Panc1 (cell line): Measurements from ENCODE around the gene GOLGA6L10. TPM values are rescaled to one million over a fixed set of nuclear protein-coding genes. Genes with fewer than 3 reads are reported as not detected.

Experiments used
- ATAC-seq: fragments of 200-7000 bp; cut with Tn5 transposase; 2 replicates; pipeline ENCODE4 v1.9.1; 2020; ENCODE audit warnings: mild to moderate bottlenecking, moderate library complexity
- BruUV-seq: library from RNA; stranded (reverse); fragments of 400-500 nt; replicated peaks from 2 replicates; lab custom pipeline; 2021; lab: Mats Ljungman, UMichigan
- CTCF ChIA-PET: fragments of 300-600 bp; sonication (Branson Sonifier 250); formaldehyde crosslinking; loops from one replicate; lab custom pipeline; 2022; ENCODE audit warnings: antibody characterized with exemption; lab: Charles Lee
- POLR2A ChIA-PET: fragments of 300-600 bp; sonication (Branson Sonifier 250); formaldehyde crosslinking; loops from one replicate; lab custom pipeline; 2022; ENCODE audit warnings: antibody characterized with exemption; lab: Charles Lee
- DNase-seq: peaks from one replicate; pipeline ENCODE4 v3.0.0-alpha.2; 2010; ENCODE audit warnings: low read depth, low spot score
- H3K27ac ChIP-seq: 2 replicates; pipeline ENCODE4 v1.5.1; 2011; ENCODE audit warnings: mild to moderate bottlenecking, low read length, inconsistent platforms
- H3K27me3 ChIP-seq: fragments of 200-500 bp; sonication (Bioruptor generic); 2 replicates; pipeline ENCODE4 v1.6.0; 2014; ENCODE audit warnings: low read length, inconsistent platforms; ENCODE audit not compliant: control insufficient read depth, insufficient read depth
- H3K36me3 ChIP-seq: fragments of 200-500 bp; sonication (Bioruptor generic); 2 replicates; pipeline ENCODE4 v1.5.1; 2014; ENCODE audit warnings: inconsistent platforms, mild to moderate bottlenecking, low read length, moderate library complexity; ENCODE audit not compliant: control insufficient read depth, insufficient read depth
- H3K4me1 ChIP-seq: 2 replicates; pipeline ENCODE4 v1.5.1; 2011; ENCODE audit warnings: inconsistent platforms, mild to moderate bottlenecking, low read length, moderate library complexity; ENCODE audit not compliant: control insufficient read depth, insufficient read depth
- H3K4me3 ChIP-seq, 2 experiments: 2 replicates each; pipeline ENCODE4 v1.5.1; 2011 to 2012; ENCODE audit warnings: low read depth in 2 of 2, low read length in 2 of 2, mild to moderate bottlenecking in 2 of 2, inconsistent platforms in 1 of 2, moderate library complexity in 1 of 2
- H3K9me3 ChIP-seq: fragments of 200-500 bp; sonication (Bioruptor generic); 2 replicates; pipeline ENCODE4 v1.5.1; 2014; ENCODE audit warnings: low read depth, mild to moderate bottlenecking, inconsistent platforms, low read length, moderate library complexity; ENCODE audit not compliant: control insufficient read depth, insufficient read depth
- CTCF ChIP-seq: fragments of 450-650 bp; IDR thresholded peaks from 2 replicates; pipeline ENCODE4 v1.5.1; 2017; ENCODE audit warnings: mild to moderate bottlenecking
- POLR2AphosphoS5 ChIP-seq: IDR thresholded peaks from 2 replicates; pipeline ENCODE4 v1.6.1; 2012; ENCODE audit warnings: mild to moderate bottlenecking, low read depth, low read length, moderate library complexity
- REST ChIP-seq, 2 experiments: IDR thresholded peaks; 2 replicates each; pipeline ENCODE4 v1.6.1; 2011 to 2012; ENCODE audit warnings: low read depth in 2 of 2, control low read depth in 1 of 2, low read length in 1 of 2, mild to moderate bottlenecking in 1 of 2, moderate library complexity in 1 of 2; ENCODE audit not compliant: insufficient read depth in 1 of 2
- SIN3A ChIP-seq: IDR thresholded peaks from 2 replicates; pipeline ENCODE4 v1.6.1; 2012; ENCODE audit warnings: low read depth, mild to moderate bottlenecking, low read length, moderate library complexity, borderline replicate concordance; ENCODE audit not compliant: insufficient read depth
- TCF7L2 ChIP-seq: IDR thresholded peaks from 2 replicates; pipeline ENCODE4 v1.6.1; 2011; ENCODE audit warnings: mild to moderate bottlenecking, low read depth, low read length, inconsistent platforms
- in situ Hi-C: cut with HindIII; loops from 2 replicates; pipeline ENCODE4 v1.10.0; 2016; ENCODE audit warnings: low sequenced_read_pairs, low pct_unique_long_range_greater_than_20kb
- intact Hi-C: fragments of 100-400 bp; cut with micrococcal nuclease; formaldehyde crosslinking; loops from one replicate; pipeline ENCODE4 v1.10.0; 2022; ENCODE audit not compliant: unreplicated experiment
- total RNA-seq: library from RNA; stranded (reverse); gene quantifications from one replicate; pipeline ENCODE4 v1.2.1, GENCODE V29; 2021; ENCODE audit not compliant: unreplicated experiment

Gene GOLGA6L10
- total RNA-seq, 1 experiment from 2014 or later = 3.5 TPM

DNA sequence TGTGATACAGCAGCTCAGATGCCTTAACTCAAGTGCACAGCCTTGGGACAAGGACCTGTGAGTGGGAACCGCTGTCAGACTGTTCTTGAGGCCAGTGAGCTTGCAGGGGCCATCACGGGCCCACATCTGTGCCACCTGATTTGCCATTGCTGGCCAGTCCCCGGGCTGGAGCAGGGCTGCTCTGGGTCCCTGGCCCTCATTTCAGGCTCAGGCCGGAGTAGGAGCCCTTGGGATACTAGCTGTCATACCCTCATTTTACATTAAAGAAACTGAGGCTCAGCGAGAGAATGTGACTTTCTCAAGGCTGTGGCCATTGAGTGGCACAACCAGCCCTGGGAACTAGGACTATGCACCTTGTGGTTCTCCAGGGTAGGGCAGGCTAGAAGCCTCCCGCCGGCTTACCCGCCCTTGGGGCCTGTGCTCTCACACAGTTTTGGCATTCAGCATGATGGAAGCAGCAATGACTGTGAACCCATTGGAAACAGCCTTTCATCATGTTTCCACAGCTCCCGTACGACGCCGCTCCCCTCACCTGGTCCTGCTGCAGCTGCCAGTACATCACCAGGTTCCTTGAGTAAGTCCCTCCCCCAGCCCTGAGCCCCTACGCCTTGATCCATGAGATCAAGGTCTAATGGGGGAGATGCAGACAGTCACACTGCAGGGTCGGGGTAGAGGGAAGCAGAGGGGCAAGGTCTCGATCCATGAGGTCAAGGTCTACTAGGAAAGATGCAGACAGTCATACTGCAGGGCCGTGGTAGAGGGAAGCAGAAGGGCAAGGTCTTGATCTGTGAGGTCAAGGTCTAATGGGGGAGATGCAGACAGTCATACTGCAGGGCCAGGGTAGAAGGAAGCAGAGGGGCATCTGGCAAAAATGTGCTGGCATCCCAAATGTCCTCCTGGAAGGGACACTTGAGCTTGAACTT, 42.2 kb downstream of the GOLGA6L10 start:
- Histone ChIP-seq H3K4me1 (no peaks in the 10 kb centered on the region), H3K36me3 (no peaks in the 10 kb centered on the region), H3K9me3 (no peaks in the 10 kb centered on the region), H3K27me3 (no peaks in the 10 kb centered on the region), H3K27ac (no peak overlapping the region), H3K4me3 (no peak overlapping the region)
- ChIA-PET CTCF (no interaction called here), POLR2A (no interaction called here)
- in situ Hi-C loops = no loop called here
- ATAC-seq (no peak), DNase-seq (no peak)
- intact Hi-C loops = no loop called here
- BruUV-seq = no TSS peak
- no peak for TF ChIP-seq CTCF
- no peak for TF ChIP-seq POLR2AphosphoS5
- TF ChIP-seq SIN3A = no peak
- no peak for TF ChIP-seq TCF7L2
- no peak for TF ChIP-seq REST (IDR thresholded peaks at IDR 0.05; ENCODE audit: insufficient read depth in 1 of 2, low read depth in 2 of 2, low read length in 1 of 2)

- intact Hi-C loops (no loop called here), in situ Hi-C loops (no loop called here)
- H3K36me3 ChIP-seq = no peaks in the 10 kb centered on the region
- ChIA-PET POLR2A (no interaction called here), CTCF (no interaction called here)
- TF ChIP-seq TCF7L2 (no peak), POLR2AphosphoS5 (no peak), SIN3A (no peak), REST (IDR thresholded peaks at IDR 0.05; ENCODE audit: insufficient read depth in 1 of 2, low read depth in 2 of 2, low read length in 1 of 2) (no peak), CTCF (no peak)
- no peaks in the 10 kb centered on the region for H3K4me1 ChIP-seq
- H3K4me3 ChIP-seq = no peak overlapping the region
- DNase-seq (no peak), ATAC-seq (no peak)
- no peaks in the 10 kb centered on the region for H3K27me3 ChIP-seq
- H3K9me3 ChIP-seq = no peaks in the 10 kb centered on the region
- no TSS peak for BruUV-seq
- H3K27ac ChIP-seq = no peak overlapping the region
Observed at GRCh38 chr15:82305621-82306048, 43.6 kb downstream of the GOLGA6L10 start.
